ENCODE data around the gene LITAFD.

GRCh38 chr16:8889893-8890548, 7.9 kb downstream of the LITAFD start:
- TF ChIP-seq CTCF (IDR thresholded peaks at IDR 0.05) (no peak), POLR2A (IDR thresholded peaks at IDR 0.05) (no peak)

Measured in adrenal gland (tissue), 5 donors.